ENCODE measurements around the gene PREPL. TPM values are rescaled to one million over a fixed set of nuclear protein-coding genes. Genes with fewer than 3 reads are reported as not detected.
"Not testable (repeated sequence)": the region's sequence is repeated elsewhere in the genome, so short reads cannot be mapped to it uniquely, and the experiment has no call there.

PREPL gene
- total and polyA plus RNA-seq, 7 experiments from 2014 or later = 16.8 to 41.9 (median 25.8) TPM

- Histone ChIP-seq H3K27ac (ENCODE audit: low read depth, low read length) (no peak overlapping the region), H3K4me3 (ENCODE audit: low read length) (no peak overlapping the region), H3K9me3 (ENCODE audit: control insufficient read depth in 2 of 3, low read length in 3 of 3) (peaks cover 0 to 21% (median 0%) of the 10 kb centered on the region in 3 experiments), H3K36me3 (ENCODE audit: control insufficient read depth in 2 of 3, insufficient read depth in 3 of 3, low read length in 3 of 3) (peaks cover 0 to 27% (median 4%) of the 10 kb centered on the region in 3 experiments), H3K4me1 (ENCODE audit: control insufficient read depth in 2 of 2, insufficient read depth in 2 of 2, low read length in 2 of 2) (no peaks in the 10 kb centered on the region), H3K27me3 (ENCODE audit: control insufficient read depth in 2 of 2, insufficient read depth in 2 of 2, low read length in 2 of 2) (no peaks in the 10 kb centered on the region)
- no peak for ATAC-seq
- H3K4me1 Mint-ChIP-seq = no peaks in the 10 kb centered on the region
- CTCF ChIA-PET = no interaction called here
- peaks cover 15 to 69% (median 64%) of the 10 kb centered on the region in 5 donors for H3K36me3 Mint-ChIP-seq
- DNase-seq = no peak
- no peaks in the 10 kb centered on the region for H3K27me3 Mint-ChIP-seq
- intact Hi-C loops (cut with micrococcal nuclease) = no loop called here
- peaks cover under 1 to 41% (median 18%) of the 10 kb centered on the region in 11 donors for H3K9me3 Mint-ChIP-seq
- H3K27ac Mint-ChIP-seq = no peak overlapping the region
- POLR2A ChIA-PET = no interaction called here
- H3K4me3 Mint-ChIP-seq = no peak overlapping the region
These were observed 46.9 kb downstream of the PREPL start for GRCh38 chr2:44314362-44314761.

GRCh38 chr2:44310287-44310686 lies 51.0 kb downstream of the PREPL start:
- Histone ChIP-seq H3K9me3 (ENCODE audit: control insufficient read depth in 2 of 3, low read length in 3 of 3) (peaks cover 0 to 25% (median 0%) of the 10 kb centered on the region in 3 experiments), H3K4me3 (ENCODE audit: low read length) (no peak overlapping the region), H3K4me1 (ENCODE audit: control insufficient read depth in 2 of 2, insufficient read depth in 2 of 2, low read length in 2 of 2) (no peaks in the 10 kb centered on the region), H3K27ac (ENCODE audit: low read depth, low read length) (no peak overlapping the region), H3K36me3 (ENCODE audit: control insufficient read depth in 2 of 3, insufficient read depth in 3 of 3, low read length in 3 of 3) (peaks cover 0 to 16% (median 4%) of the 10 kb centered on the region in 3 experiments), H3K27me3 (ENCODE audit: control insufficient read depth in 2 of 2, insufficient read depth in 2 of 2, low read length in 2 of 2) (no peaks in the 10 kb centered on the region)
- Mint-ChIP-seq H3K9me3 (peaks cover 4 to 64% (median 28%) of the 10 kb centered on the region in 11 donors), H3K36me3 (peaks cover 9 to 51% (median 41%) of the 10 kb centered on the region in 5 donors), H3K4me3 (no peak overlapping the region), H3K4me1 (no peaks in the 10 kb centered on the region), H3K27me3 (no peaks in the 10 kb centered on the region), H3K27ac (no peak overlapping the region)
- ChIA-PET POLR2A (no interaction called here), CTCF (no interaction called here)
- ATAC-seq (no peak), DNase-seq (no peak)
- intact Hi-C loops (cut with micrococcal nuclease) = no loop called here

GRCh38 chr2:44305882-44306281 lies 55.4 kb downstream of the PREPL start:
- intact Hi-C loops (cut with micrococcal nuclease) = no loop called here
- Mint-ChIP-seq H3K27me3 (peaks cover 0 to 4% (median 0%) of the 10 kb centered on the region in 5 donors), H3K9me3 (peaks cover 4 to 38% (median 14%) of the 10 kb centered on the region in 11 donors), H3K27ac (no peak overlapping the region), H3K36me3 (peaks cover 0 to 14% (median 7%) of the 10 kb centered on the region in 5 donors), H3K4me3 (no peak overlapping the region), H3K4me1 (no peaks in the 10 kb centered on the region)
- ATAC-seq = no peak
- no peak for DNase-seq
- H3K4me1 ChIP-seq (ENCODE audit: control insufficient read depth in 2 of 2, insufficient read depth in 2 of 2, low read length in 2 of 2) = no peaks in the 10 kb centered on the region
- H3K27me3 ChIP-seq (ENCODE audit: control insufficient read depth in 2 of 2, insufficient read depth in 2 of 2, low read length in 2 of 2) = no peaks in the 10 kb centered on the region
- peaks cover 0 to 20% (median 0%) of the 10 kb centered on the region in 3 experiments for H3K9me3 ChIP-seq (ENCODE audit: control insufficient read depth in 2 of 3, low read length in 3 of 3)
- POLR2A ChIA-PET = interaction anchor here (1.1 kb wide), 1 partner anchor 12 kb away, joined by 5 read pairs; no protein-coding TSS in a partner anchor
- H3K36me3 ChIP-seq (ENCODE audit: control insufficient read depth in 2 of 3, insufficient read depth in 3 of 3, low read length in 3 of 3) = no peaks in the 10 kb centered on the region
- H3K4me3 ChIP-seq (ENCODE audit: low read length) = no peak overlapping the region
- CTCF ChIA-PET = no interaction called here
- no peak overlapping the region for H3K27ac ChIP-seq (ENCODE audit: low read depth, low read length)

- Mint-ChIP-seq H3K4me1 (no peaks in the 10 kb centered on the region), H3K9me3 (peaks cover 3 to 22% (median 7%) of the 10 kb centered on the region in 11 donors), H3K27ac (no peak overlapping the region), H3K4me3 (no peak overlapping the region), H3K36me3 (peaks cover 3 to 13% (median 5%) of the 10 kb centered on the region in 5 donors), H3K27me3 (peaks cover 0 to 6% (median 0%) of the 10 kb centered on the region in 5 donors)
- no peak overlapping the region for H3K4me3 ChIP-seq (ENCODE audit: low read length)
- intact Hi-C loops (cut with micrococcal nuclease) = no loop called here
- no peak overlapping the region for H3K27ac ChIP-seq (ENCODE audit: low read depth, low read length)
- no peaks in the 10 kb centered on the region for H3K27me3 ChIP-seq (ENCODE audit: control insufficient read depth in 2 of 2, insufficient read depth in 2 of 2, low read length in 2 of 2)
- ATAC-seq = no peak
- H3K9me3 ChIP-seq (ENCODE audit: control insufficient read depth in 2 of 3, low read length in 3 of 3) = peaks cover 0 to 3% (median 0%) of the 10 kb centered on the region in 3 experiments
- H3K36me3 ChIP-seq (ENCODE audit: control insufficient read depth in 2 of 3, insufficient read depth in 3 of 3, low read length in 3 of 3) = no peaks in the 10 kb centered on the region
- ChIA-PET CTCF (no interaction called here), POLR2A (no interaction called here)
- no peaks in the 10 kb centered on the region for H3K4me1 ChIP-seq (ENCODE audit: control insufficient read depth in 2 of 2, insufficient read depth in 2 of 2, low read length in 2 of 2)
- no peak for DNase-seq
These were observed 57.0 kb downstream of the PREPL start for GRCh38 chr2:44304258-44304657.

GRCh38 chr2:44303766-44304165 lies 57.5 kb downstream of the PREPL start:
- H3K27ac ChIP-seq (ENCODE audit: low read depth, low read length); DNase-seq; CTCF ChIA-PET; H3K4me3 ChIP-seq (ENCODE audit: low read length); H3K9me3 ChIP-seq (ENCODE audit: control insufficient read depth in 2 of 3, low read length in 3 of 3); H3K27ac Mint-ChIP-seq; POLR2A ChIA-PET; H3K27me3 ChIP-seq (ENCODE audit: control insufficient read depth in 2 of 2, insufficient read depth in 2 of 2, low read length in 2 of 2); H3K27me3 Mint-ChIP-seq; H3K36me3 ChIP-seq (ENCODE audit: control insufficient read depth in 2 of 3, insufficient read depth in 3 of 3, low read length in 3 of 3); H3K4me1 Mint-ChIP-seq; H3K4me3 Mint-ChIP-seq; H3K36me3 Mint-ChIP-seq; ATAC-seq; intact Hi-C loops (cut with micrococcal nuclease); H3K4me1 ChIP-seq (ENCODE audit: control insufficient read depth in 2 of 2, insufficient read depth in 2 of 2, low read length in 2 of 2): not testable (repeated sequence)
- H3K9me3 Mint-ChIP-seq = peaks cover 0 to 17% (median 4%) of the 10 kb centered on the region in 11 donors

GRCh38 chr2:44301111-44301510 lies 60.2 kb downstream of the PREPL start:
- peaks cover 0 to 10% (median 0%) of the 10 kb centered on the region in 5 donors for H3K36me3 Mint-ChIP-seq
- H3K4me3 Mint-ChIP-seq = no peak overlapping the region
- Histone ChIP-seq H3K4me1 (ENCODE audit: control insufficient read depth in 2 of 2, insufficient read depth in 2 of 2, low read length in 2 of 2) (peaks cover 0 to 5% of the 10 kb centered on the region in 2 donors), H3K36me3 (ENCODE audit: control insufficient read depth in 2 of 3, insufficient read depth in 3 of 3, low read length in 3 of 3) (no peaks in the 10 kb centered on the region), H3K27ac (ENCODE audit: low read depth, low read length) (no peak overlapping the region), H3K9me3 (ENCODE audit: control insufficient read depth in 2 of 3, low read length in 3 of 3) (no peaks in the 10 kb centered on the region), H3K27me3 (ENCODE audit: control insufficient read depth in 2 of 2, insufficient read depth in 2 of 2, low read length in 2 of 2) (no peaks in the 10 kb centered on the region), H3K4me3 (ENCODE audit: low read length) (no peak overlapping the region)
- H3K27me3 Mint-ChIP-seq = peaks cover 0 to 9% (median 6%) of the 10 kb centered on the region in 5 donors
- no peak overlapping the region for H3K27ac Mint-ChIP-seq
- no peak for ATAC-seq
- H3K4me1 Mint-ChIP-seq = peaks cover 6 to 15% (median 13%) of the 10 kb centered on the region in 7 donors
- DNase-seq = no peak
- intact Hi-C loops (cut with micrococcal nuclease) = no loop called here
- CTCF ChIA-PET = no interaction called here
- peaks cover 0 to 14% (median 2%) of the 10 kb centered on the region in 11 donors for H3K9me3 Mint-ChIP-seq
- POLR2A ChIA-PET = interaction anchor here (1.0 kb wide), 1 partner anchor 263 kb away, joined by 4 read pairs; no protein-coding TSS in a partner anchor

- Mint-ChIP-seq H3K27me3 (peaks cover 0 to 9% (median 6%) of the 10 kb centered on the region in 5 donors), H3K4me3 (no peak overlapping the region), H3K9me3 (peaks cover 0 to 8% (median 2%) of the 10 kb centered on the region in 11 donors), H3K36me3 (peaks cover 0 to 10% (median 0%) of the 10 kb centered on the region in 5 donors), H3K27ac (no peak overlapping the region), H3K4me1 (peaks cover 7 to 21% (median 19%) of the 10 kb centered on the region in 7 donors)
- Histone ChIP-seq H3K4me1 (ENCODE audit: control insufficient read depth in 2 of 2, insufficient read depth in 2 of 2, low read length in 2 of 2) (peaks cover 0 to 5% of the 10 kb centered on the region in 2 donors), H3K9me3 (ENCODE audit: control insufficient read depth in 2 of 3, low read length in 3 of 3) (no peaks in the 10 kb centered on the region), H3K36me3 (ENCODE audit: control insufficient read depth in 2 of 3, insufficient read depth in 3 of 3, low read length in 3 of 3) (no peaks in the 10 kb centered on the region), H3K4me3 (ENCODE audit: low read length) (no peak overlapping the region), H3K27me3 (ENCODE audit: control insufficient read depth in 2 of 2, insufficient read depth in 2 of 2, low read length in 2 of 2) (no peaks in the 10 kb centered on the region), H3K27ac (ENCODE audit: low read depth, low read length) (no peak overlapping the region)
- intact Hi-C loops (cut with micrococcal nuclease) = loop anchor here (5.0 kb wide), 2 partner anchors 62 to 212 kb away; no protein-coding TSS in a partner anchor
- ATAC-seq (no peak), DNase-seq (no peak)
- ChIA-PET CTCF (no interaction called here), POLR2A (no interaction called here)
These were observed 61.7 kb downstream of the PREPL start for GRCh38 chr2:44299635-44300034.
